ENCODE data around the gene SMC4. TPM values are rescaled to one million over a fixed set of nuclear protein-coding genes. Genes with fewer than 3 reads are reported as not detected.

Gene SMC4
- total RNA-seq, 4 donors from 2014 or later = 11.7 to 27.1 (median 21.1) TPM

DNA sequence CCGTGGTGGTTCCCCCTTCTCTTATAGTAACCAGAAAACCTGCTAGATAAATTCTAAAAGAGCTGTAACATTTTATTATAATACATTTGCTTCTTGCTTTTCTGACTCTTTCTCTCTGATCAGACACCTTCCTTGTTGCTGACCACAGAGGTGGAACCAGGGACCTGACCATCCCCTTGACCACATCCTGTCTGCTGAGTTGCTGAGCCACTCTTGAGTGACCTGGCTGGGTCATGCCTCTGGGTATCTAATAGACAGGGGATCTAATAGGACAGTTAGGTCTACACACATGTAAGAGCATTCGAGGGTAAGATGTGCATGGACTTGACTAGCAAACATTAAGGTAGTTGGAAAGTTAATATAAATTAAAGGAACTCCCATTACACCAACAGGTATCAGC is 72.9 kb downstream of the SMC4 start:
- no peaks in the 10 kb centered on the region for H3K27me3 ChIP-seq
- WGBS, 2 donors = 80 to 92% methylated on average over 2 of the region's 2 CpGs
- TF ChIP-seq, protein P1, sequence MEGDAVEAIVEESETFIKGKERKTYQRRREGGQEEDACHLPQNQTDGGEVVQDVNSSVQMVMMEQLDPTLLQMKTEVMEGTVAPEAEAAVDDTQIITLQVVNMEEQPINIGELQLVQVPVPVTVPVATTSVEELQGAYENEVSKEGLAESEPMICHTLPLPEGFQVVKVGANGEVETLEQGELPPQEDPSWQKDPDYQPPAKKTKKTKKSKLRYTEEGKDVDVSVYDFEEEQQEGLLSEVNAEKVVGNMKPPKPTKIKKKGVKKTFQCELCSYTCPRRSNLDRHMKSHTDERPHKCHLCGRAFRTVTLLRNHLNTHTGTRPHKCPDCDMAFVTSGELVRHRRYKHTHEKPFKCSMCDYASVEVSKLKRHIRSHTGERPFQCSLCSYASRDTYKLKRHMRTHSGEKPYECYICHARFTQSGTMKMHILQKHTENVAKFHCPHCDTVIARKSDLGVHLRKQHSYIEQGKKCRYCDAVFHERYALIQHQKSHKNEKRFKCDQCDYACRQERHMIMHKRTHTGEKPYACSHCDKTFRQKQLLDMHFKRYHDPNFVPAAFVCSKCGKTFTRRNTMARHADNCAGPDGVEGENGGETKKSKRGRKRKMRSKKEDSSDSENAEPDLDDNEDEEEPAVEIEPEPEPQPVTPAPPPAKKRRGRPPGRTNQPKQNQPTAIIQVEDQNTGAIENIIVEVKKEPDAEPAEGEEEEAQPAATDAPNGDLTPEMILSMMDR (IDR thresholded peaks at IDR 0.05) = no peak
- no peak for TF ChIP-seq POLR2A (IDR thresholded peaks at IDR 0.05)
- TF ChIP-seq EP300 (IDR thresholded peaks at IDR 0.05) = no peak
- no peaks in the 10 kb centered on the region for H3K36me3 ChIP-seq
- H3K4me1 ChIP-seq = peaks cover 0 to 3% (median 0%) of the 10 kb centered on the region in 4 donors
- peaks cover 0 to 15% (median 0%) of the 10 kb centered on the region in 4 donors for H3K9me3 ChIP-seq
- DNase-seq (ENCODE audit: low spot score in 2 of 2) = no peak
- H3K4me3 ChIP-seq = no peak overlapping the region
- no peak overlapping the region for H3K27ac ChIP-seq

DNA sequence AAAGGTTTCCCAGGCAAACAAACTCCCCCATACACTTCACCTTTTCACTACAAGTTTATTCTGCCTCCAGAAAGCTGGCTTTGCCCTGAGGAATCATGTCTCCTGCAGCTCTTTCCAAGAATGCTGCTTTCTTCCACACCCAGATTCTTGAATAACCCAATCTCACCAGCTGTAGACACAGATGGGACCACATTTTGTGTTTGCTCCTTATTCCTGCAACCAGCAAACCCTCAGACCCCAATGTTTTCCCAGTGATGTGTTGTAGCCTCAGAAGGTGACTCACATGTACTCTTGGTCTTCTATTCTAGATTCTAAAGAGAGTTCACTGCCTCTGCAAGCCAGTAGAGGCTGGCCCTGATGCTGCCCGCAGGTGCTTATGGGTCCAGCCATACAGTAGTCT is 73.8 kb downstream of the SMC4 start:
- peaks cover 0 to 3% (median 0%) of the 10 kb centered on the region in 4 donors for H3K4me1 ChIP-seq
- no peaks in the 10 kb centered on the region for H3K36me3 ChIP-seq
- H3K9me3 ChIP-seq = peaks cover 0 to 15% (median 0%) of the 10 kb centered on the region in 4 donors
- no peak for TF ChIP-seq POLR2A (IDR thresholded peaks at IDR 0.05)
- TF ChIP-seq, protein P1 (IDR thresholded peaks at IDR 0.05) = no peak
- TF ChIP-seq EP300 (IDR thresholded peaks at IDR 0.05) = no peak
- no peak overlapping the region for H3K4me3 ChIP-seq
- H3K27ac ChIP-seq = no peak overlapping the region
- H3K27me3 ChIP-seq = no peaks in the 10 kb centered on the region
- DNase-seq (ENCODE audit: low spot score in 2 of 2) = no peak
- WGBS, 2 donors = 20 to 95% methylated on average over 1 of the region's 1 CpG

DNA sequence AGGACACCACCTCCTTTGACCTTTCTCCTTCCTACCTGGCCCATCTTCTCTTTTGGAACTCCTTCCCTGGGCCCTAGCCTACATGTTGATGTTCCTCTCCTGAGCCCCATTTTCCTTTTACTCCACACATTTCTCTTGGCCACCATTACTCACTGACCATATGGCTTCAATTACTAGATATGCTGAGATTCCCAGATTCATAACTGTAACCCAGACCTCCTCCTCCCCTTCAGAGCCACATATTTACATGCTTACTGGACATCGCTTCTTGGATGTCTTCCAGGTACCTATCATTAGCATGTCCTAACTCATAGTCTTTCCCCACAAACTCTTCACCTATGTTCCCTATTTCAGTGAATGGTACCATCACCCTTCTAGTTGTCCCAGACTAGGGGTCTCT is 74.5 kb downstream of the SMC4 start:
- DNase-seq (ENCODE audit: low spot score in 2 of 2) = no peak
- TF ChIP-seq POLR2A (IDR thresholded peaks at IDR 0.05) (no peak), EP300 (IDR thresholded peaks at IDR 0.05) (no peak)
- TF ChIP-seq, protein P1 (IDR thresholded peaks at IDR 0.05) = no peak
- Histone ChIP-seq H3K4me3 (no peak overlapping the region), H3K4me1 (peaks cover 0 to 3% (median 0%) of the 10 kb centered on the region in 4 donors), H3K27ac (no peak overlapping the region), H3K9me3 (peaks cover 0 to 15% (median 0%) of the 10 kb centered on the region in 4 donors), H3K27me3 (no peaks in the 10 kb centered on the region), H3K36me3 (no peaks in the 10 kb centered on the region)
- 53 to 59% methylated on average over 1 of the region's 1 CpG for WGBS, 2 donors

DNA sequence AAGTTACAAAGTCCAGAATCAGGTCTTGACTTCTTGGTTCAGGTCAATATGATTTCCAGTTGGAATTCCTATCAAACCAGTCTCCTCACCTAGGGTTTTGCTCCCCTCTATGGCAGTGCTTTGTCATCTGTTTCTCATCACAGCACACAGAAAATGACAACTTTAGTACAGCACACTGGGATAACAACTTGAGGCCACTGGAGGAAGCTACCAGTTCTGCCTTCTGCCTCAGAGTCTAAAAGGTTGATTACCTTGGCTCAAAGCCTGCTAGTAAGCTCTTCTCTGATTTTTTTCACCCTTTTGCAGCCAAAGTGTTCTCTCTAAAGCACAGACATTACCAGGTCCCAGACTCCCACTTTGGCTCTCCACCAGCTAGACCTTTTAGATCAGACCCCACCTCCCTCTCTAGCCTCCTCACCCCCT is 75.0 kb downstream of the SMC4 start:
- Histone ChIP-seq H3K4me3 (no peak overlapping the region), H3K9me3 (peaks cover 0 to 15% (median 0%) of the 10 kb centered on the region in 4 donors), H3K27me3 (no peaks in the 10 kb centered on the region), H3K36me3 (no peaks in the 10 kb centered on the region), H3K27ac (no peak overlapping the region), H3K4me1 (peaks cover 0 to 3% (median 0%) of the 10 kb centered on the region in 4 donors)
- DNase-seq (ENCODE audit: low spot score in 2 of 2) = no peak
- TF ChIP-seq, protein P1 (IDR thresholded peaks at IDR 0.05) = no peak
- TF ChIP-seq EP300 (IDR thresholded peaks at IDR 0.05) = no peak
- no peak for TF ChIP-seq POLR2A (IDR thresholded peaks at IDR 0.05)

DNA sequence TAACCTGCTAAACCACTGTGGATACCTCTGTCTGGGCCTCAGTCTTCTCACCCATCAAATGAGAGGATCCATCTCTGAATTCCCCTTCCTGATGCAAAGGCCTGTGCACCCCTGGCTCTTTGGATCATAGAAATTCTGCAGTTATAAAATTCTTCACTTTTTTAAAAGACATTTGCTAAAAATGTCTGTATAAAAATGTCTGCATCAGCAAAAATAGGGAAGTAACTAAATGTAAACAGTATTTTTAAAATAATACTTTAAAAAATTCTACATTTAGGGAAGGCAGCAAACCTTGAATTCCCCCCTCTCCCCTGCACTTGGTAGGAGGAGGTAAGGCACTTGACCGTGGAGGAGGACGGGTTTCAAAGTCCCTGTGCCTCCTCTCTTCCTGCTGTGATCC is 75.7 kb downstream of the SMC4 start:
- TF ChIP-seq, protein P1 (IDR thresholded peaks at IDR 0.05) = no peak
- TF ChIP-seq EP300 (IDR thresholded peaks at IDR 0.05) (no peak), POLR2A (IDR thresholded peaks at IDR 0.05) (no peak)
- Histone ChIP-seq H3K27me3 (no peaks in the 10 kb centered on the region), H3K9me3 (peaks cover 0 to 11% (median 0%) of the 10 kb centered on the region in 4 donors), H3K4me3 (no peak overlapping the region), H3K36me3 (no peaks in the 10 kb centered on the region), H3K4me1 (peaks cover 0 to 3% (median 0%) of the 10 kb centered on the region in 4 donors), H3K27ac (no peak overlapping the region)
- no peak for DNase-seq (ENCODE audit: low spot score in 2 of 2)
- WGBS, 2 donors = 73 to 79% methylated on average over 2 of the region's 2 CpGs
